Breast epithelium (tissue), 3 donors: ENCODE results near the gene APBA1.
A peak's percentile ranks its signal among the peaks of the same experiment; 100 is the strongest.

ENCODE experiments used
- POLR2A ChIP-seq: fragments of 450-650 bp; IDR thresholded peaks from one replicate; pipeline ENCODE4 v1.6.1; 2016; ENCODE audit warnings: antibody characterized with exemption, mild to moderate bottlenecking, moderate library complexity
- TF ChIP-seq, protein P1 (sequence below), 3 donors: fragments of 450-650 bp; IDR thresholded peaks; one replicate each; pipeline ENCODE4 v1.5.1; 2016 to 2017; ENCODE audit warnings: antibody characterized with exemption in 3 of 3, mild to moderate bottlenecking in 3 of 3, moderate library complexity in 3 of 3

DNA sequence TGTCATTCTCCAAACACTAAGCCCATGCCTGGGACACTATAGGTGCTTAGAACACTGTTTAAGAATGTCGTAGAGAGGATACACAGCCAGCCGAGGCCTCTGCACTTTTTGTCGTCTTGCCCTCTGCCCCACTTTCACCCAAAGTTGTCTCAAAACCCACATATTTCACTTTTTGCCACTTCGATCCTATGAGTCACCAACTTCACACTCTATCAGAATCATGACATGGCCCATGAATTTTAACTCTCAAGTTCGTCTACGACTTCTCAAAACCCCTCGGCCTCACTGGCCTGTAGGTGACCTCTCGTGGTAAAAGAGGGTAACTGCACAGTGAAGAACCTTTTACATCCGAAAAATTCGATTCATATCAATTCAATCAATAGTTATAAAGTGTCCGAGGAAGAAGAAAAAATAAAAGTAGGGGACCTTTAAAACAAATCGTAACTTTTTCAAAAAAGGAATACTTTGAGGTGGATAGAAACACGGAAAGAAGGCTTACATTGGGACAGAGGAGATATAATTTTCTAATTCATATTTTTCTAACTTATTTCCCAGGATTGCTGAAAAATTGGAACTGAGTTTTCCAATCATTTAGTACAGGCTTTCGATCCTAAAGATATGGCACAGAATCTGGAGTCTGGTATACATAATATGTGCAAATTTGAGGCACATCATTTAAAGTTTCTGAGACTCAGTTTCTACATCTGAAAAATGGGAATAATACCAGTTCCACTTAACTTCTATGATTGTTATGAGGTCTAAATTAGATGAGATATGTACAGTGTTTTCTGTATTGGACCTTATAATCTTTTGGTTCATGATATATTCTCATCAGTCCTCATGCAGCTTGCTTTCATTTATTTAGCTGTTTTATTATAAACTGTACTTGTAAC, 122.6 kb downstream of the APBA1 start:
- TF ChIP-seq POLR2A = no peak
- TF ChIP-seq, protein P1, sequence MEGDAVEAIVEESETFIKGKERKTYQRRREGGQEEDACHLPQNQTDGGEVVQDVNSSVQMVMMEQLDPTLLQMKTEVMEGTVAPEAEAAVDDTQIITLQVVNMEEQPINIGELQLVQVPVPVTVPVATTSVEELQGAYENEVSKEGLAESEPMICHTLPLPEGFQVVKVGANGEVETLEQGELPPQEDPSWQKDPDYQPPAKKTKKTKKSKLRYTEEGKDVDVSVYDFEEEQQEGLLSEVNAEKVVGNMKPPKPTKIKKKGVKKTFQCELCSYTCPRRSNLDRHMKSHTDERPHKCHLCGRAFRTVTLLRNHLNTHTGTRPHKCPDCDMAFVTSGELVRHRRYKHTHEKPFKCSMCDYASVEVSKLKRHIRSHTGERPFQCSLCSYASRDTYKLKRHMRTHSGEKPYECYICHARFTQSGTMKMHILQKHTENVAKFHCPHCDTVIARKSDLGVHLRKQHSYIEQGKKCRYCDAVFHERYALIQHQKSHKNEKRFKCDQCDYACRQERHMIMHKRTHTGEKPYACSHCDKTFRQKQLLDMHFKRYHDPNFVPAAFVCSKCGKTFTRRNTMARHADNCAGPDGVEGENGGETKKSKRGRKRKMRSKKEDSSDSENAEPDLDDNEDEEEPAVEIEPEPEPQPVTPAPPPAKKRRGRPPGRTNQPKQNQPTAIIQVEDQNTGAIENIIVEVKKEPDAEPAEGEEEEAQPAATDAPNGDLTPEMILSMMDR (IDR thresholded peaks at IDR 0.05) = peak; percentile 75 to 86 (median 81)
